SK-N-SH treated with all-trans-retinoic acid at 6 μM for 48 hours (cell line): ENCODE data around the gene MAP3K7CL.

Experiments used
- ARNTL ChIP-seq: fragments of 450-650 bp; formaldehyde crosslinking; IDR thresholded peaks from 2 replicates; pipeline ENCODE4 v1.5.0; 2020; ENCODE audit warnings: low read depth, mild to moderate bottlenecking, moderate library complexity, borderline replicate concordance
- CSDC2 ChIP-seq: fragments of 250-450 bp; sonication (Bioruptor Pico); IDR thresholded peaks from 2 replicates; pipeline ENCODE4 v1.5.0; 2020; ENCODE audit warnings: mild to moderate bottlenecking, moderate library complexity
- GLIS3 ChIP-seq: fragments of 250-450 bp; sonication (Bioruptor Pico); IDR thresholded peaks from 2 replicates; pipeline ENCODE4 v1.5.0; 2020; ENCODE audit warnings: mild to moderate bottlenecking, moderate library complexity
- OSR1 ChIP-seq: fragments of 250-450 bp; sonication (Bioruptor Pico); IDR thresholded peaks from 2 replicates; pipeline ENCODE4 v1.8.0; 2022; ENCODE audit warnings: moderate library complexity, mild to moderate bottlenecking, inconsistent platforms
- PPARA ChIP-seq: fragments of 250-450 bp; sonication (Bioruptor Pico); IDR thresholded peaks from 2 replicates; pipeline ENCODE4 v1.5.0; 2020; ENCODE audit warnings: mild to moderate bottlenecking, borderline replicate concordance
- RARB ChIP-seq: fragments of 250-450 bp; sonication (Bioruptor Pico); IDR thresholded peaks from 2 replicates; pipeline ENCODE4 v1.8.0; 2021; ENCODE audit warnings: mild to moderate bottlenecking, moderate library complexity
- TCF4 ChIP-seq: fragments of 250-450 bp; sonication (Bioruptor Pico); IDR thresholded peaks from 2 replicates; pipeline ENCODE4 v1.8.0; 2021; ENCODE audit warnings: mild to moderate bottlenecking, moderate library complexity, borderline replicate concordance
- TOX ChIP-seq: fragments of 250-450 bp; sonication (Bioruptor Pico); IDR thresholded peaks from 2 replicates; pipeline ENCODE4 v1.8.0; 2021; ENCODE audit warnings: mild to moderate bottlenecking, moderate library complexity, borderline replicate concordance
- ZFP30 ChIP-seq: fragments of 450-650 bp; formaldehyde crosslinking; IDR thresholded peaks from 2 replicates; pipeline ENCODE4 v1.5.0; 2022; ENCODE audit warnings: mild to moderate bottlenecking, moderate library complexity
- ZNF565 ChIP-seq: fragments of 450-650 bp; formaldehyde crosslinking; conservative IDR thresholded peaks from 2 replicates; pipeline ENCODE4 v1.5.0; 2020; ENCODE audit warnings: low read depth, mild to moderate bottlenecking, moderate library complexity
- TF ChIP-seq, protein P1 (sequence below): fragments of 250-450 bp; sonication (Bioruptor Pico); IDR thresholded peaks from 2 replicates; pipeline ENCODE4 v1.8.0; 2020; ENCODE audit warnings: mild to moderate bottlenecking, moderate library complexity, borderline replicate concordance
- TF ChIP-seq, protein P2 (sequence below): fragments of 250-450 bp; sonication (Bioruptor Pico); IDR thresholded peaks from 2 replicates; pipeline ENCODE4 v1.8.0; 2021; ENCODE audit warnings: low read depth, mild to moderate bottlenecking, moderate library complexity, borderline replicate concordance
- TF ChIP-seq, protein P3 (sequence below): fragments of 250-450 bp; sonication (Bioruptor Pico); IDR thresholded peaks from 2 replicates; pipeline ENCODE4 v1.5.1; 2020; ENCODE audit warnings: low read depth, mild to moderate bottlenecking, moderate library complexity

DNA sequence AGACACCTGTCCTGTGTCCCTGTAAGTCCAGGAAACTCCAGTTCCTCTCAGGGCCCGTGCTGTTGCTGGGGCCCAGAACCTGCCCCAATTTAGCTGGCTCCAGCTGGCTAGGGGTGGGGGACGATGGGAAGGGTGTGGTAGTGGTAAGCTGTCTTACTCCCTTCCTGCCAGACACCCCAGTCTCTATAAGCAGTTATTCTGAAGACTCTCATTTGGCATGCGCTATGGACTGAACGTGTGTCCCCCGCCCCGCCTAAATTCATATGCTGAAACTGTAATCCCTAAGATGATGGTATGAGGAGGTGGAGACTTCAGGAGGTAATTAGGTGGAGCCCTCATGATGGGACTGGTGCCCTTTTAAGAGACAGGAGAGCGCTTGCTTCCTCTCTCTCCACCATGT lies 82.0 kb downstream of the MAP3K7CL start:
- TF ChIP-seq, protein P1, sequence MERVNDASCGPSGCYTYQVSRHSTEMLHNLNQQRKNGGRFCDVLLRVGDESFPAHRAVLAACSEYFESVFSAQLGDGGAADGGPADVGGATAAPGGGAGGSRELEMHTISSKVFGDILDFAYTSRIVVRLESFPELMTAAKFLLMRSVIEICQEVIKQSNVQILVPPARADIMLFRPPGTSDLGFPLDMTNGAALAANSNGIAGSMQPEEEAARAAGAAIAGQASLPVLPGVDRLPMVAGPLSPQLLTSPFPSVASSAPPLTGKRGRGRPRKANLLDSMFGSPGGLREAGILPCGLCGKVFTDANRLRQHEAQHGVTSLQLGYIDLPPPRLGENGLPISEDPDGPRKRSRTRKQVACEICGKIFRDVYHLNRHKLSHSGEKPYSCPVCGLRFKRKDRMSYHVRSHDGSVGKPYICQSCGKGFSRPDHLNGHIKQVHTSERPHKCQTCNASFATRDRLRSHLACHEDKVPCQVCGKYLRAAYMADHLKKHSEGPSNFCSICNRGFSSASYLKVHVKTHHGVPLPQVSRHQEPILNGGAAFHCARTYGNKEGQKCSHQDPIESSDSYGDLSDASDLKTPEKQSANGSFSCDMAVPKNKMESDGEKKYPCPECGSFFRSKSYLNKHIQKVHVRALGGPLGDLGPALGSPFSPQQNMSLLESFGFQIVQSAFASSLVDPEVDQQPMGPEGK = no peak
- TF ChIP-seq CSDC2 (CRISPR knock-in tag) = no peak
- TF ChIP-seq ZFP30 (CRISPR knock-in tag) = no peak
- TF ChIP-seq ARNTL (CRISPR knock-in tag) = no peak
- TF ChIP-seq ZNF565 (CRISPR knock-in tag) = no peak
- no peak for TF ChIP-seq TCF4
- TF ChIP-seq PPARA = no peak
- no peak for TF ChIP-seq OSR1
- TF ChIP-seq TOX = no peak
- TF ChIP-seq, protein P2, sequence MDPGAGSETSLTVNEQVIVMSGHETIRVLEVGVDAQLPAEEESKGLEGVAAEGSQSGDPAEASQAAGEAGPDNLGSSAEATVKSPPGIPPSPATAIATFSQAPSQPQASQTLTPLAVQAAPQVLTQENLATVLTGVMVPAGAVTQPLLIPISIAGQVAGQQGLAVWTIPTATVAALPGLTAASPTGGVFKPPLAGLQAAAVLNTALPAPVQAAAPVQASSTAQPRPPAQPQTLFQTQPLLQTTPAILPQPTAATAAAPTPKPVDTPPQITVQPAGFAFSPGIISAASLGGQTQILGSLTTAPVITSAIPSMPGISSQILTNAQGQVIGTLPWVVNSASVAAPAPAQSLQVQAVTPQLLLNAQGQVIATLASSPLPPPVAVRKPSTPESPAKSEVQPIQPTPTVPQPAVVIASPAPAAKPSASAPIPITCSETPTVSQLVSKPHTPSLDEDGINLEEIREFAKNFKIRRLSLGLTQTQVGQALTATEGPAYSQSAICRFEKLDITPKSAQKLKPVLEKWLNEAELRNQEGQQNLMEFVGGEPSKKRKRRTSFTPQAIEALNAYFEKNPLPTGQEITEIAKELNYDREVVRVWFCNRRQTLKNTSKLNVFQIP = no peak
- TF ChIP-seq RARB (CRISPR knock-in tag) = no peak
- TF ChIP-seq, protein P3, sequence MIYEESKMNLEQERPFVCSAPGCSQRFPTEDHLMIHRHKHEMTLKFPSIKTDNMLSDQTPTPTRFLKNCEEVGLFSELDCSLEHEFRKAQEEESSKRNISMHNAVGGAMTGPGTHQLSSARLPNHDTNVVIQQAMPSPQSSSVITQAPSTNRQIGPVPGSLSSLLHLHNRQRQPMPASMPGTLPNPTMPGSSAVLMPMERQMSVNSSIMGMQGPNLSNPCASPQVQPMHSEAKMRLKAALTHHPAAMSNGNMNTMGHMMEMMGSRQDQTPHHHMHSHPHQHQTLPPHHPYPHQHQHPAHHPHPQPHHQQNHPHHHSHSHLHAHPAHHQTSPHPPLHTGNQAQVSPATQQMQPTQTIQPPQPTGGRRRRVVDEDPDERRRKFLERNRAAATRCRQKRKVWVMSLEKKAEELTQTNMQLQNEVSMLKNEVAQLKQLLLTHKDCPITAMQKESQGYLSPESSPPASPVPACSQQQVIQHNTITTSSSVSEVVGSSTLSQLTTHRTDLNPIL (CRISPR knock-in tag) = no peak
- TF ChIP-seq GLIS3 (CRISPR knock-in tag) = no peak
